DND-41 (cell line): ENCODE data around the gene KLHL2.

ENCODE experiments used
- CTCF ChIP-seq: IDR thresholded peaks from 2 replicates; pipeline ENCODE4 v1.5.1; 2012; ENCODE audit warnings: borderline replicate concordance, low read length, moderate library complexity, mild to moderate bottlenecking; ENCODE audit not compliant: poor library complexity, severe bottlenecking; ENCODE audit errors: extremely low read depth
- EZH2 ChIP-seq: IDR thresholded peaks from 3 replicates; pipeline ENCODE4 v1.6.1; 2012; ENCODE audit warnings: borderline replicate concordance, low read depth, mild to moderate bottlenecking, moderate library complexity, low read length, inconsistent platforms; ENCODE audit not compliant: severe bottlenecking

GRCh38 chr4:165288639-165289422 is 81.5 kb downstream of the KLHL2 start:
- no peak for TF ChIP-seq CTCF
- no peak for TF ChIP-seq EZH2
